Chondrocyte (in vitro differentiated cells): ENCODE data around the gene PLCB2. TPM values are rescaled to one million over a fixed set of nuclear protein-coding genes. Genes with fewer than 3 reads are reported as not detected.

ENCODE experiments used
- DNase-seq: peaks from one replicate; pipeline ENCODE4 v3.0.0; 2021; ENCODE audit warnings: mixed read lengths, low spot score
- H3K27ac Mint-ChIP-seq: one replicate; pipeline ENCODE4 v1.8.0; 2021; ENCODE audit warnings: mild to moderate bottlenecking, moderate library complexity, mixed read lengths; ENCODE audit not compliant: unreplicated experiment
- H3K27me3 Mint-ChIP-seq: 2 replicates; pipeline ENCODE4 v1.8.0; 2021; ENCODE audit warnings: low read depth, mixed read lengths
- H3K36me3 Mint-ChIP-seq: 2 replicates; pipeline ENCODE4 v1.8.0; 2021; ENCODE audit warnings: low read depth, mixed read lengths
- H3K4me1 Mint-ChIP-seq: 2 replicates; pipeline ENCODE4 v1.8.0; 2021; ENCODE audit warnings: low read depth, mild to moderate bottlenecking, mixed read lengths
- H3K4me3 Mint-ChIP-seq: one replicate; pipeline ENCODE4 v1.8.0; 2021; ENCODE audit warnings: mild to moderate bottlenecking, moderate library complexity, mixed read lengths; ENCODE audit not compliant: unreplicated experiment
- H3K9me3 Mint-ChIP-seq: 2 replicates; pipeline ENCODE4 v1.8.0; 2021; ENCODE audit warnings: low read depth, mixed read lengths
- total RNA-seq: library from RNA; stranded (reverse); gene quantifications from 3 replicates; pipeline ENCODE4 v1.2.1, GENCODE V29; 2021
- TF ChIP-seq, protein P1 (sequence below): fragments of 200-600 bp; sonication (generic); IDR thresholded peaks from 2 replicates; pipeline ENCODE4 v1.5.0; 2021; ENCODE audit warnings: antibody characterized with exemption, mild to moderate bottlenecking, moderate library complexity

The PLCB2 gene
- total RNA-seq, 1 donor from 2014 or later: 2.8 TPM

DNA sequence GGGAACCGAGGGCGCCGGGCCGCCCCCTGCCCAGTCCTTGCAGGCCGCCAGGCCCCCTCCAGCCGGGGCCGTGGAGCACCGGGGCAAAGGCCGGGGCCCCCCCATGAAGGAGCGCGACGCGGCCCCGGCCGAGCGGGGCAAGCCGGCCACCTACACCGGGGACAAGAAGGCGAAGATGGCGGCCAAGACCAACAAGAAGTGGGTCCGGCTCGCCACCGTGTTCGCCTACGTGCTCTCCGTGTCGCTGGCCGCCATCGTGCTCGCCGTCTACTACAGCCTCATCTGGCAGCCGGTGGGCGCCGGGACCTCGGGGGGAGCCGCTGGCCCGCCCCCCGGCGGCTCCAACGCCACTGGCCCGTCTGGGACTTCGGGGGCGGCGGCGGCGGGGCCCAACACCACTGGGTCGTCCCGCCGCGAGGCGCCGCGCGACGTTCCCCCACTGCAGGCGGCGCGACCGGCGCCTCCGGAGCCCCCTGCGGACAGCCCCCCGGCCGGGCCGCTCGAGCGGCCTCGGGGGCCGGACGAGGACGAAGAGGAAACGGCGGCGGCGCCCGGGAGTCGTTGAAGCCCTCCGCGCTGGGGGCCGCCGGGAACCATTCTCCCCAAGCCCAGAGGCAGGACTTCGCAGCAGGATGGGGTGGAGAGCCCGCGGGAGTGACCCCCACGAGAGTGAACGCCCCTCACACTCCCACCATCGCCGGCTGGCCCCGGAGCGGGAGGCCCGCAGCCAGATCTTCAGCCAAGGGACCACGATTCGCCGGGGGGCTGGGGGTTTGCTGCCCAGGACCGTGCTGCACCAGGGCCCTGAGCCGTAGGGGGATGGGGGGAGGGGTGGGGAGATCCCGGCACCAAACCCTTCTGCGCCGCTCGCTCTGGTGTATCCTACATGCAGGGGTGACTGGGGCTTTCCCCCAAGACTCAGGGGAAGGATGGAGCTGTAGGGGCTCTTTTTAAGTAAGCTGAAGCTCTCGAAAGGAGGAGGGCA is 16.5 kb upstream of the PLCB2 start:
- Mint-ChIP-seq H3K27ac (peak overlapping the region; percentile 67), H3K4me3 (peak overlapping the region; percentile 84), H3K27me3 (no peaks in the 10 kb centered on the region), H3K36me3 (peaks cover 8% of the 10 kb centered on the region), H3K9me3 (no peaks in the 10 kb centered on the region), H3K4me1 (peaks cover 67% of the 10 kb centered on the region)
- peak; percentile 77 for DNase-seq
- TF ChIP-seq, protein P1, sequence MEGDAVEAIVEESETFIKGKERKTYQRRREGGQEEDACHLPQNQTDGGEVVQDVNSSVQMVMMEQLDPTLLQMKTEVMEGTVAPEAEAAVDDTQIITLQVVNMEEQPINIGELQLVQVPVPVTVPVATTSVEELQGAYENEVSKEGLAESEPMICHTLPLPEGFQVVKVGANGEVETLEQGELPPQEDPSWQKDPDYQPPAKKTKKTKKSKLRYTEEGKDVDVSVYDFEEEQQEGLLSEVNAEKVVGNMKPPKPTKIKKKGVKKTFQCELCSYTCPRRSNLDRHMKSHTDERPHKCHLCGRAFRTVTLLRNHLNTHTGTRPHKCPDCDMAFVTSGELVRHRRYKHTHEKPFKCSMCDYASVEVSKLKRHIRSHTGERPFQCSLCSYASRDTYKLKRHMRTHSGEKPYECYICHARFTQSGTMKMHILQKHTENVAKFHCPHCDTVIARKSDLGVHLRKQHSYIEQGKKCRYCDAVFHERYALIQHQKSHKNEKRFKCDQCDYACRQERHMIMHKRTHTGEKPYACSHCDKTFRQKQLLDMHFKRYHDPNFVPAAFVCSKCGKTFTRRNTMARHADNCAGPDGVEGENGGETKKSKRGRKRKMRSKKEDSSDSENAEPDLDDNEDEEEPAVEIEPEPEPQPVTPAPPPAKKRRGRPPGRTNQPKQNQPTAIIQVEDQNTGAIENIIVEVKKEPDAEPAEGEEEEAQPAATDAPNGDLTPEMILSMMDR: peak; percentile 17

DNA sequence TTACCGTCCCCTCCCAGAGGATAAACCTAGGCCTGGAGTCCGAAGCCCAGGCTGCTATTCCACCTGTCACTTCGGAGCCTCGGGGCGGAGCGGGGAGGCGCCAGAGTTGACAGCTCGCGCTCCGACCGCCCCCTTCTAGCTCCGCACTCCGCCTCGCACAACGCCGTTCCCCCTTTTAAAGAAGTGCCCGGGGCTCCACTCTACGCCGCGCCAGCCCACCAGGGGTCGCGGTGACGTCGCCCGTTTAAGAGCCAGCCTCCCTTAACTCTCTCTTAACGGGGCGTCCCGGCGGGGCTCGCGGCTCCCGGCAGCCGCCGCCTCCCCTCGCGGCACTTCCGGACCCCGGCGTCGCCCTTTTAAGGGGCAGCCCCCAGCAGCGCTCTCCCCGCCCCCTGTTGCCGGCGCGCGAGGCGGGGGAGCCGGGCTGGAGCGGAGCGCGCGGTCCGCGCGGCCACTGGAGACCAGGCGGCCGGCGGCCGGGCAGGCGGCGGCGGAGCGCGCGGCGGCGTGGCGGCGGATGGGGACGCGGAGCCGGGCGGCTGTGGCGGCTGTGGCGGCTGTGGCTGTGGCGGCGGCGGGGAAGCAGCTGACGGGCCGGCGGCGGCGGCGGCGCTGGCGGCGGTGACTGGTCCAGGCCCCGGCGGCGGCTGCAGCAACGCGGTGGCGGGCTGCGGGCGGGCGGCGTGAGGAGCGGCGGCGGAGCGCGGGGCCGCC is 15.7 kb upstream of the PLCB2 start, which contains the start of gene INAFM2:
TSS of gene INAFM2 (plus strand) at position 454 of the 714 bp plus-strand sequence. CDS start 364 bp downstream, outside the sequence.
- peak; percentile 97 for DNase-seq
- TF ChIP-seq, protein P1: peak; percentile 81
- peaks cover 59% of the 10 kb centered on the region for H3K4me1 Mint-ChIP-seq
- peaks cover 8% of the 10 kb centered on the region for H3K36me3 Mint-ChIP-seq
- peak within 1 kb of the TSS; percentile 95 for H3K27ac Mint-ChIP-seq
- H3K4me3 Mint-ChIP-seq: peak within 1 kb of the TSS; percentile 84
- no peaks in the 10 kb centered on the region for H3K27me3 Mint-ChIP-seq
- H3K9me3 Mint-ChIP-seq: no peaks in the 10 kb centered on the region

GRCh38 chr15:40322531-40323238 is 14.9 kb upstream of the PLCB2 start:
- Mint-ChIP-seq H3K36me3 (peaks cover 8% of the 10 kb centered on the region), H3K9me3 (no peaks in the 10 kb centered on the region), H3K27ac (peak overlapping the region; percentile 95), H3K4me1 (peaks cover 51% of the 10 kb centered on the region), H3K4me3 (peak overlapping the region; percentile 72), H3K27me3 (no peaks in the 10 kb centered on the region)
- peak; percentile 91 for DNase-seq
- TF ChIP-seq, protein P1: no peak

DNA sequence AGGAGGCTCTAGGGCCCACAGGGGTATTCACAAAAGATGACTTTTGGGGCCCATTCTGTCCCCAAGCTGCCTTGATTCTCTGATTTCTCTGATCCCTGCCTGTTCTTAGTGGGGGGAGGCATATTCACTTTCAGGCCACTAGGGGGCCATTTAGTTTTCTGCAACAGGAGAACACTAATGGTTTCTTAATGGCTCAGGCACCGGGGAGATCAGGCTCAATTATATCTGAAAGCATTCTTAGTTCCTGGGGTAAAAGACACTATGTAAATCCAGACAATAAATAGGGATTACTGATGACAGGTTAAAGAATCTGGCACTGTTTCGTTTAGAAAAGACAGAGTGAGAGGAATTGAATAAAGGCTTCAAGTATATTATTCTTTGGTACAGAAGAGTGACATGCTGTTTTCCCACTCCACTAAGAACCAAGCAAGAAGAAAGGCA is 13.2 kb upstream of the PLCB2 start:
- Mint-ChIP-seq H3K4me3 (no peak overlapping the region), H3K36me3 (peaks cover 5% of the 10 kb centered on the region), H3K27me3 (peaks cover 2% of the 10 kb centered on the region), H3K27ac (peak overlapping the region; percentile 67), H3K4me1 (peaks cover 34% of the 10 kb centered on the region), H3K9me3 (no peaks in the 10 kb centered on the region)
- TF ChIP-seq, protein P1: peak; percentile 92
- DNase-seq: no peak
